ENCODE results near the gene CENPX. TPM values are rescaled to one million over a fixed set of nuclear protein-coding genes. Genes with fewer than 3 reads are reported as not detected.

The CENPX gene
- total and polyA plus RNA-seq, 2 of the 13 experiments (the other 11 are each of a cell fraction or from before 2014, with no cell fraction given): 92.7 to 170 TPM

DNA sequence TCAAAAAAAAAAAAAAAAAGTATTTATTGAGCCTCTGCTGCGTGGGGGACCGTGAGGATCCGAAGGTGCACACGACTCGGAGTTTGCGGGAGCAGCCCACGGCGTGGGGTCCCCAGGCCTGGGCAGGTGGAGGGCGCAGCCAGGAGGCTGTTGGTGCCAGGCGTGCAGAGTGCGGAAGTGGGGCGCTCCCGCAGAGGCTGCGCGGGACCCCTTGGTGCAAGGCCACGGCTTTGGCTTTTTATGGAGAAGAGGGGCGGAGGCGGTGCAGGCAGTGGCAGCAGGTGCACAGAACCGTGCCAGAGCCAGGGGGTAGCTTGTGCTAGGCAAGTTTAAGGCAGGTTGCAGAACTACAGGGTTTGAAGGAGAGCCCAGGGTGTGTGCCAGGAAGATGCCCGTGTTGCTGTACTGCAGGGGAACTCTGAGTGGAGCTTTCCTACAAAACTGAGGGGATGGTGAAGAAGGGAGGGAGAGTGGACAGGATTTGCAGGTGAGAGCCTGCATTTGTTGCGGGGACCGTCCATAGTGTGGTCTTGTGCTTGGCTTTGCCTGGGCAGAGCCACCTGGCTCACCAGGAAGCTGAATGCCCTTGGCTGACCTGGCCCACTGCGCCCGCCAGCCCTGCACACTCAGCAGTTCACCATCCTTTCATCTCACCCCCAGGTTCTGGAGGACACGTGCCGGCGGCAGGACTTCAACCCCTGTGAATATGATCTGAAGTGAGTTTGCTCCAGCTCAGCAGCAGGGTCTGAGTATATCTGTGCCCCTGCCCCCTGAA lies 44.0 kb downstream of the CENPX start (continued):
- TF ChIP-seq SMAD9 (CRISPR knock-in tag; IDR thresholded peaks at IDR 0.05) (no peak), RXRB (CRISPR knock-in tag; IDR thresholded peaks at IDR 0.05; ENCODE audit: borderline replicate concordance) (no peak), IRX3 (CRISPR knock-in tag; IDR thresholded peaks at IDR 0.05; ENCODE audit: borderline replicate concordance, low read depth) (no peak), PAWR (CRISPR knock-in tag; IDR thresholded peaks at IDR 0.05; ENCODE audit: borderline replicate concordance) (no peak), ZNF749 (CRISPR knock-in tag; IDR thresholded peaks at IDR 0.05; ENCODE audit: borderline replicate concordance) (no peak), TFDP1 (CRISPR knock-in tag; IDR thresholded peaks at IDR 0.05; ENCODE audit: borderline replicate concordance) (no peak), ZNF747 (CRISPR knock-in tag; IDR thresholded peaks at IDR 0.05; ENCODE audit: borderline replicate concordance) (no peak), SOX13 (IDR thresholded peaks at IDR 0.05) (no peak), SOX13 (CRISPR knock-in tag; conservative IDR thresholded peaks at IDR 0.05 in 1 of 2, IDR thresholded peaks at IDR 0.05 in 1 of 2) (no peak), ZNF235 (CRISPR knock-in tag; IDR thresholded peaks at IDR 0.05; ENCODE audit: borderline replicate concordance) (no peak)
- TF ChIP-seq, protein P1, sequence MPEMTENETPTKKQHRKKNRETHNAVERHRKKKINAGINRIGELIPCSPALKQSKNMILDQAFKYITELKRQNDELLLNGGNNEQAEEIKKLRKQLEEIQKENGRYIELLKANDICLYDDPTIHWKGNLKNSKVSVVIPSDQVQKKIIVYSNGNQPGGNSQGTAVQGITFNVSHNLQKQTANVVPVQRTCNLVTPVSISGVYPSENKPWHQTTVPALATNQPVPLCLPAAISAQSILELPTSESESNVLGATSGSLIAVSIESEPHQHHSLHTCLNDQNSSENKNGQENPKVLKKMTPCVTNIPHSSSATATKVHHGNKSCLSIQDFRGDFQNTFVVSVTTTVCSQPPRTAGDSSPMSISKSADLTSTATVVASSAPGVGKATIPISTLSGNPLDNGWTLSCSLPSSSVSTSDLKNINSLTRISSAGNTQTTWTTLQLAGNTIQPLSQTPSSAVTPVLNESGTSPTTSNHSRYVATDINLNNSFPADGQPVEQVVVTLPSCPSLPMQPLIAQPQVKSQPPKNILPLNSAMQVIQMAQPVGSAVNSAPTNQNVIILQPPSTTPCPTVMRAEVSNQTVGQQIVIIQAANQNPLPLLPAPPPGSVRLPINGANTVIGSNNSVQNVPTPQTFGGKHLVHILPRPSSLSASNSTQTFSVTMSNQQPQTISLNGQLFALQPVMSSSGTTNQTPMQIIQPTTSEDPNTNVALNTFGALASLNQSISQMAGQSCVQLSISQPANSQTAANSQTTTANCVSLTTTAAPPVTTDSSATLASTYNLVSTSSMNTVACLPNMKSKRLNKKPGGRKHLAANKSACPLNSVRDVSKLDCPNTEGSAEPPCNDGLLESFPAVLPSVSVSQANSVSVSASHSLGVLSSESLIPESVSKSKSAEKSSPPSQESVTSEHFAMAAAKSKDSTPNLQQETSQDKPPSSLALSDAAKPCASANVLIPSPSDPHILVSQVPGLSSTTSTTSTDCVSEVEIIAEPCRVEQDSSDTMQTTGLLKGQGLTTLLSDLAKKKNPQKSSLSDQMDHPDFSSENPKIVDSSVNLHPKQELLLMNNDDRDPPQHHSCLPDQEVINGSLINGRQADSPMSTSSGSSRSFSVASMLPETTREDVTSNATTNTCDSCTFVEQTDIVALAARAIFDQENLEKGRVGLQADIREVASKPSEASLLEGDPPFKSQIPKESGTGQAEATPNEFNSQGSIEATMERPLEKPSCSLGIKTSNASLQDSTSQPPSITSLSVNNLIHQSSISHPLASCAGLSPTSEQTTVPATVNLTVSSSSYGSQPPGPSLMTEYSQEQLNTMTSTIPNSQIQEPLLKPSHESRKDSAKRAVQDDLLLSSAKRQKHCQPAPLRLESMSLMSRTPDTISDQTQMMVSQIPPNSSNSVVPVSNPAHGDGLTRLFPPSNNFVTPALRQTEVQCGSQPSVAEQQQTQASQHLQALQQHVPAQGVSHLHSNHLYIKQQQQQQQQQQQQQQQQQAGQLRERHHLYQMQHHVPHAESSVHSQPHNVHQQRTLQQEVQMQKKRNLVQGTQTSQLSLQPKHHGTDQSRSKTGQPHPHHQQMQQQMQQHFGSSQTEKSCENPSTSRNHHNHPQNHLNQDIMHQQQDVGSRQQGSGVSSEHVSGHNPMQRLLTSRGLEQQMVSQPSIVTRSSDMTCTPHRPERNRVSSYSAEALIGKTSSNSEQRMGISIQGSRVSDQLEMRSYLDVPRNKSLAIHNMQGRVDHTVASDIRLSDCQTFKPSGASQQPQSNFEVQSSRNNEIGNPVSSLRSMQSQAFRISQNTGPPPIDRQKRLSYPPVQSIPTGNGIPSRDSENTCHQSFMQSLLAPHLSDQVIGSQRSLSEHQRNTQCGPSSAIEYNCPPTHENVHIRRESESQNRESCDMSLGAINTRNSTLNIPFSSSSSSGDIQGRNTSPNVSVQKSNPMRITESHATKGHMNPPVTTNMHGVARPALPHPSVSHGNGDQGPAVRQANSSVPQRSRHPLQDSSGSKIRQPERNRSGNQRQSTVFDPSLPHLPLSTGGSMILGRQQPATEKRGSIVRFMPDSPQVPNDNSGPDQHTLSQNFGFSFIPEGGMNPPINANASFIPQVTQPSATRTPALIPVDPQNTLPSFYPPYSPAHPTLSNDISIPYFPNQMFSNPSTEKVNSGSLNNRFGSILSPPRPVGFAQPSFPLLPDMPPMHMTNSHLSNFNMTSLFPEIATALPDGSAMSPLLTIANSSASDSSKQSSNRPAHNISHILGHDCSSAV (CRISPR knock-in tag; IDR thresholded peaks at IDR 0.05; ENCODE audit: borderline replicate concordance): no peak
- TF ChIP-seq, protein P2, sequence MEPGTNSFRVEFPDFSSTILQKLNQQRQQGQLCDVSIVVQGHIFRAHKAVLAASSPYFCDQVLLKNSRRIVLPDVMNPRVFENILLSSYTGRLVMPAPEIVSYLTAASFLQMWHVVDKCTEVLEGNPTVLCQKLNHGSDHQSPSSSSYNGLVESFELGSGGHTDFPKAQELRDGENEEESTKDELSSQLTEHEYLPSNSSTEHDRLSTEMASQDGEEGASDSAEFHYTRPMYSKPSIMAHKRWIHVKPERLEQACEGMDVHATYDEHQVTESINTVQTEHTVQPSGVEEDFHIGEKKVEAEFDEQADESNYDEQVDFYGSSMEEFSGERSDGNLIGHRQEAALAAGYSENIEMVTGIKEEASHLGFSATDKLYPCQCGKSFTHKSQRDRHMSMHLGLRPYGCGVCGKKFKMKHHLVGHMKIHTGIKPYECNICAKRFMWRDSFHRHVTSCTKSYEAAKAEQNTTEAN (CRISPR knock-in tag; conservative IDR thresholded peaks at IDR 0.05): no peak
- TF ChIP-seq, protein P3, sequence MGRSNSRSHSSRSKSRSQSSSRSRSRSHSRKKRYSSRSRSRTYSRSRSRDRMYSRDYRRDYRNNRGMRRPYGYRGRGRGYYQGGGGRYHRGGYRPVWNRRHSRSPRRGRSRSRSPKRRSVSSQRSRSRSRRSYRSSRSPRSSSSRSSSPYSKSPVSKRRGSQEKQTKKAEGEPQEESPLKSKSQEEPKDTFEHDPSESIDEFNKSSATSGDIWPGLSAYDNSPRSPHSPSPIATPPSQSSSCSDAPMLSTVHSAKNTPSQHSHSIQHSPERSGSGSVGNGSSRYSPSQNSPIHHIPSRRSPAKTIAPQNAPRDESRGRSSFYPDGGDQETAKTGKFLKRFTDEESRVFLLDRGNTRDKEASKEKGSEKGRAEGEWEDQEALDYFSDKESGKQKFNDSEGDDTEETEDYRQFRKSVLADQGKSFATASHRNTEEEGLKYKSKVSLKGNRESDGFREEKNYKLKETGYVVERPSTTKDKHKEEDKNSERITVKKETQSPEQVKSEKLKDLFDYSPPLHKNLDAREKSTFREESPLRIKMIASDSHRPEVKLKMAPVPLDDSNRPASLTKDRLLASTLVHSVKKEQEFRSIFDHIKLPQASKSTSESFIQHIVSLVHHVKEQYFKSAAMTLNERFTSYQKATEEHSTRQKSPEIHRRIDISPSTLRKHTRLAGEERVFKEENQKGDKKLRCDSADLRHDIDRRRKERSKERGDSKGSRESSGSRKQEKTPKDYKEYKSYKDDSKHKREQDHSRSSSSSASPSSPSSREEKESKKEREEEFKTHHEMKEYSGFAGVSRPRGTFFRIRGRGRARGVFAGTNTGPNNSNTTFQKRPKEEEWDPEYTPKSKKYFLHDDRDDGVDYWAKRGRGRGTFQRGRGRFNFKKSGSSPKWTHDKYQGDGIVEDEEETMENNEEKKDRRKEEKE (IDR thresholded peaks at IDR 0.05): no peak

Measured in HepG2 (cell line).